Measurements from ENCODE around the gene DLEC1. TPM values are rescaled to one million over a fixed set of nuclear protein-coding genes. Genes with fewer than 3 reads are reported as not detected.

Gene DLEC1
- total and polyA plus RNA-seq, 2 donors (not counting 1 experiment from before 2014, with no cell fraction given) = 0.52 to 2.1 TPM

- Histone ChIP-seq H3K4me1 (ENCODE audit: control insufficient read depth in 2 of 2, insufficient read depth in 2 of 2, low read length in 2 of 2) (peaks cover 13 to 16% of the 10 kb centered on the region in 2 donors), H3K79me2 (ENCODE audit: control insufficient read depth, insufficient read depth, low read length) (no peaks in the 10 kb centered on the region), H3K4me3 (ENCODE audit: control extremely low read depth in 1 of 5, extremely low read depth in 1 of 5, insufficient read depth in 1 of 5, low read depth in 2 of 5, low read length in 4 of 5) (no peak overlapping the region), H3K9me3 (ENCODE audit: control extremely low read depth in 1 of 3, control insufficient read depth in 2 of 3, insufficient read depth in 1 of 3, low read length in 2 of 3) (no peaks in the 10 kb centered on the region), H3K9ac (ENCODE audit: low read length) (no peak overlapping the region), H3K4me2 (replicated peaks; ENCODE audit: low read depth, low read length, poor library complexity, severe bottlenecking) (no peak overlapping the region), H2AFZ (ENCODE audit: insufficient read depth, low read depth, low read length, poor library complexity, severe bottlenecking) (no peak overlapping the region), H3K27me3 (replicated peaks in 1 of 4; ENCODE audit: control extremely low read depth in 1 of 4, control insufficient read depth in 3 of 4, insufficient read depth in 4 of 4, low read length in 3 of 4) (no peaks in the 10 kb centered on the region), H4K20me1 (ENCODE audit: control insufficient read depth, insufficient read depth, low read length, poor library complexity, severe bottlenecking) (no peaks in the 10 kb centered on the region), H3K27ac (ENCODE audit: low read length in 2 of 2) (no peak overlapping the region), H3K36me3 (replicated peaks in 1 of 2; ENCODE audit: control extremely low read depth in 1 of 2, control insufficient read depth in 1 of 2, extremely low read depth in 1 of 2, insufficient read depth in 2 of 2, low read length in 1 of 2) (peaks cover 2 to 38% of the 10 kb centered on the region in 2 experiments)
- H3K4me1 Mint-ChIP-seq = peaks cover 13% of the 10 kb centered on the region
- ChIA-PET POLR2A (interaction anchor here (0.7 kb wide), 1 partner anchor 1243 kb away, joined by 3 read pairs; no protein-coding TSS in a partner anchor), CTCF (interaction anchor here (1.0 to 6.5 kb wide), 6 partner anchors 17 to 360 kb away, joined by 3 to 55 read pairs (median 5); partner anchors contain the start of genes ACAA1 and XYLB)
- WGBS (ENCODE audit: insufficient coverage) = 94% methylated on average over 6 of the region's 7 CpGs
- ATAC-seq (ENCODE audit: low read depth) (no peak), DNase-seq (no peak)
- intact Hi-C loops (cut with micrococcal nuclease) = loop anchor here (2.0 kb wide), 1 partner anchor 227 kb away; the partner anchor contains the start of gene XYLB
- peaks cover 7% of the 10 kb centered on the region for H3K27me3 Mint-ChIP-seq
- no peak overlapping the region for H3K27ac Mint-ChIP-seq
- TF ChIP-seq EZH2 (IDR thresholded peaks at IDR 0.05; ENCODE audit: borderline replicate concordance, insufficient read depth, low read depth, low read length, poor library complexity, severe bottlenecking) = no peak
- TF ChIP-seq CTCF (IDR thresholded peaks at IDR 0.05) = no peak
- H3K9me3 Mint-ChIP-seq (ENCODE audit: insufficient read depth) = no peaks in the 10 kb centered on the region
- no peak overlapping the region for H3K4me3 Mint-ChIP-seq
These were observed 81.0 kb downstream of the DLEC1 start for GRCh38 chr3:38119821-38120692.

Measured in B cell (primary cell).